Esophagus muscularis mucosa (tissue), 4 donors: ENCODE data around the gene NCKAP1. TPM values are rescaled to one million over a fixed set of nuclear protein-coding genes. Genes with fewer than 3 reads are reported as not detected.

ENCODE experiments used
- DNase-seq: peaks from one replicate; pipeline ENCODE4 v3.0.0-alpha.2; 2017; ENCODE audit errors: extremely low spot score
- H3K27ac ChIP-seq, 4 donors: fragments of 200-600 bp; sonication (generic); replicated peaks in 1 of 4; 1 replicate in 3 of 4; 2 replicates in 1 of 4; pipeline ENCODE4 v1.5.1; 2016 to 2019; ENCODE audit warnings: mild to moderate bottlenecking in 1 of 4
- H3K27me3 ChIP-seq, 4 donors: fragments of 200-600 bp; sonication (generic); one replicate each; pipeline versions ENCODE4 v1.5.1 to v1.6.0; 2016 to 2019
- H3K36me3 ChIP-seq, 4 donors: fragments of 200-600 bp; sonication (generic); one replicate each; pipeline ENCODE4 v1.5.1; 2016 to 2019
- H3K4me1 ChIP-seq, 4 donors: fragments of 200-600 bp; sonication (generic); one replicate each; pipeline ENCODE4 v1.5.1; 2016 to 2019
- H3K4me3 ChIP-seq, 4 donors: fragments of 200-600 bp; sonication (generic); 1 replicate in 2 of 4; 2 replicates in 2 of 4; pipeline ENCODE4 v1.5.1; 2016 to 2019; ENCODE audit warnings: mild to moderate bottlenecking in 4 of 4, moderate library complexity in 1 of 4
- H3K9me3 ChIP-seq, 4 donors: fragments of 200-600 bp; sonication (generic); 1 replicate in 3 of 4; 2 replicates in 1 of 4; pipeline ENCODE4 v1.5.1; 2016 to 2019
- CTCF ChIP-seq, 3 experiments: fragments of 200-600 bp in 2 of 3; fragments of 450-650 bp in 1 of 3; sonication (generic) in 2 of 3; IDR thresholded peaks; one replicate each; pipeline ENCODE4 v1.5.1; 2017 to 2019; ENCODE audit warnings: antibody characterized with exemption in 3 of 3, mild to moderate bottlenecking in 2 of 3, moderate library complexity in 1 of 3
- EP300 ChIP-seq: sonication (generic); formaldehyde crosslinking; IDR thresholded peaks from one replicate; pipeline ENCODE4 v1.6.1; 2017; ENCODE audit warnings: antibody characterized with exemption
- POLR2A ChIP-seq: fragments of 450-650 bp; IDR thresholded peaks from one replicate; pipeline ENCODE4 v1.6.1; 2017; ENCODE audit warnings: antibody characterized with exemption, moderate library complexity, mild to moderate bottlenecking, low read depth
- POLR2AphosphoS5 ChIP-seq, 2 donors: sonication (generic); formaldehyde crosslinking; IDR thresholded peaks; one replicate each; pipeline ENCODE4 v1.6.1; 2017; ENCODE audit warnings: antibody characterized with exemption in 2 of 2
- WGBS: methylation state at CpG from one replicate; pipeline ENCODE4 v1.1.5; 2018; 5-methylcytosine and 5-hydroxymethylcytosine counted together
- intact Hi-C: fragments of 100-400 bp; cut with DNase I; formaldehyde crosslinking; loops from one replicate; pipeline ENCODE4 v1.15.1; 2023
- total RNA-seq, 4 donors: library from RNA; depleted of rRNA; stranded (reverse); fragments of >200 nt; gene quantifications; one replicate each; pipeline versions ENCODE4 v1.1.0 to v1.2.1, GENCODE V29; 2016

The NCKAP1 gene
- total RNA-seq, 4 donors from 2014 or later = 210 to 288 (median 249) TPM

GRCh38 chr2:183040604-183041003 lies 2.3 kb upstream of the NCKAP1 start:
- WGBS = 100% methylated on average over 2 of the region's 2 CpGs
- intact Hi-C loops = no loop called here
- Histone ChIP-seq H3K4me1 (peaks cover 6 to 28% (median 22%) of the 10 kb centered on the region in 4 donors), H3K27ac (no peak overlapping the region), H3K36me3 (no peaks in the 10 kb centered on the region), H3K4me3 (no peak overlapping the region), H3K9me3 (no peaks in the 10 kb centered on the region), H3K27me3 (no peaks in the 10 kb centered on the region)
- TF ChIP-seq CTCF (IDR thresholded peaks at IDR 0.05) (no peak), EP300 (no peak), POLR2A (no peak), POLR2AphosphoS5 (IDR thresholded peaks at IDR 0.05) (no peak)
- DNase-seq = no peak

DNA sequence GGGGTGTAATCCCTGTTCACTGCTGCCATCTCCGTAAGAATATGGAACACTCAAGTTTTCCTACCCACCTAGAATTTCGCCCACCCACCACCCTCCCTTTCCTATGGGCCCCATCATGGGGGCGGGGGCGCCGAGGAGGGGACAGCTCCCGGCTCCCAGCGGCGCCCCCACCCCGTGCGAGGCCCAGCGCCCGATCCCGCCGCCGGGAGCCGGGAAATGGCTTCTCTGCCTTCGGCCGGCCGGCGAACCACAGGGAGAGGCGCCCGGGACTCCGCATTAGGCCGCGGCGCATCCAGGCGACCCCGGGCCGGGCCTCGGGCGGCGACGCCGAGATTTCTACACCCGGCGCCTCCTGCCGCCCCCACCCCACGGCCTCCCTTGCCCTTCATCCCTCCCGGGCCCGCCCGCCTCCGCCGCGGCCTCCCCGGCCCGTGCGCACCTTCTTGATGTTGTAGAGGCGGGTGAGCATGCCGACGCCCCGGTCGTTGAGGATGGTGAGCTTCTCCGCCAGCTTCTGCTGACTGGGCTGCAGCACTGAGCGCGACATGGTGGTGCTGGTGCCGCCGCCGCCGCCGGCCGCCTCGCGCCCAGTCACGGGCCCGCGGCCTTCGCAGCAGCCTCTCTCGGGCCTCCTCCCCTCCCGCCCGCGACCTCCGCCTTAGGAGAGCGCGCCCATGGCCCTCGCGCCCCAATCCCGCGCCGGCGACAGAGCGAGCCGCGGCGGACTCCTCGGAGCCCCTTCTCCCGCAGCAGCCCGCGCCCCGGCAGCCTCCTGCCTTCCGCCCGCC lies 510 bp downstream of the NCKAP1 start:
- 2% methylated on average over 15 of the region's 91 CpGs for WGBS
- H3K4me3 ChIP-seq = peak overlapping the region; percentile 87 to 95 (median 89)
- no peaks in the 10 kb centered on the region for H3K9me3 ChIP-seq
- TF ChIP-seq POLR2AphosphoS5 (IDR thresholded peaks at IDR 0.05) = no peak
- TF ChIP-seq POLR2A = no peak
- TF ChIP-seq EP300 = no peak
- TF ChIP-seq CTCF (IDR thresholded peaks at IDR 0.05) = no peak
- H3K27me3 ChIP-seq = no peaks in the 10 kb centered on the region
- no peaks in the 10 kb centered on the region for H3K36me3 ChIP-seq
- no peak for DNase-seq
- peaks cover 34 to 56% (median 50%) of the 10 kb centered on the region in 4 donors for H3K4me1 ChIP-seq
- H3K27ac ChIP-seq = peak overlapping the region; percentile 97 to 99 (median 98)
- intact Hi-C loops = loop anchor here (2.0 kb wide), 1 partner anchor 41 kb away; the partner anchor contains the start of gene DUSP19

DNA sequence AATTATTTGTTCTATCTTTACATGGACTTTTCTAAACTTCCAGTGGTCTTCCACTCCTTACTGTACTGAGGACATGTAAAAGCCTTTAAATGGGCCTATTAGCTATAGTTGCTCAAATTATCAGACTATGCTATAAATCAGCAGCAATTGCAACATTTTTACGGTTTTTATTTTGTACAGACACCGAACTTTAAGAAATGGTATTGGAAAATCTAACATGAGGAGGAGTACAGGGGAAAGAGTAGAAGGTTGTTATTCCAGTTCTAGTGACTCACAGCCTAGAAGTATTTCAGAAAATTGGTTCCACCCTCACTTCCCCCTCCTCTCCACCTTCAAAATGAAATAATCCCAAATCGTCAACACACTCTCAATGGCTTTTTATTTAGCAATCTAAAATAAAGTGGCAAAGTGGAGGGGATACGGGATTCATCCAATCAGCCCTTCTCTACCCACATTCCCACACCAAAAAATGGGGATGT lies 1.1 kb downstream of the NCKAP1 start:
- no peak for TF ChIP-seq POLR2AphosphoS5 (IDR thresholded peaks at IDR 0.05)
- TF ChIP-seq EP300 = no peak
- no peak for TF ChIP-seq CTCF (IDR thresholded peaks at IDR 0.05)
- TF ChIP-seq POLR2A = no peak
- Histone ChIP-seq H3K36me3 (no peaks in the 10 kb centered on the region), H3K4me3 (peak overlapping the region; percentile 87 to 95 (median 89)), H3K27ac (peak overlapping the region; percentile 97 to 99 (median 98)), H3K9me3 (no peaks in the 10 kb centered on the region), H3K4me1 (peaks cover 38 to 62% (median 57%) of the 10 kb centered on the region in 4 donors), H3K27me3 (no peaks in the 10 kb centered on the region)
- DNase-seq = no peak
- intact Hi-C loops = no loop called here
- WGBS = 3% methylated on average over 4 of the region's 4 CpGs

DNA sequence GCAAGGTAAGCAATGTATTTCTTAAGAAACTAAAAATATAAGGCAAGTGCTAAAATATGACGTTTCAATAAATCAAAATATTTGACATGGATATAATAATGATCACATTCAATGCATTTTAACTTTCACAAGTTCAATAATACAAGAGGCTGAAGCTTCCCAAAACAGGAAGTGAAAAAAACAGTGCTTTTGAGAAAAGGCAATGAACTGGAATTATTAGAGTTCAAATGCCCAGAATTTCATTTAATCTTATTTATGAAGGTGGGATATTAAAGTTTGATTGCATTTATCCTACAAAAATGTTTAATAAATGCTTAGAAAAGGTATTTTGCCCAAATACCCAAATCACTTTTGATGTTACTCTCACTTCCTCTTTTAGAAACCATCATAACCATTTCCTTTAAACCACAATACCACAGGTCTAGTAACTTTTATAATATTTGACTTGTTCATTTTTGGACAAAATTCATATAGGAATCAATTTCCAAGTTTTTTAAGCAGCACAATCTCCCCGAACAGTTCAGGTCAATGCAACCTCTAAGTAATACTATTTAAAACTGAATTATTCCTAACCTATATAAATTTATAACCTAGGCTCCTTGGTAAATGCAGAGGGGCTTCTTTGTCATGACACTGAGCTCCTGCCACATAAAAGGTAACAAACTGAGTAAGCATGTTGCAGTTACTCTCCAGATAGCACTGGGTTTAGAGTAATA lies 2.1 kb downstream of the NCKAP1 start:
- Histone ChIP-seq H3K36me3 (no peaks in the 10 kb centered on the region), H3K4me1 (peaks cover 48 to 72% (median 67%) of the 10 kb centered on the region in 4 donors), H3K27me3 (no peaks in the 10 kb centered on the region), H3K27ac (peak overlapping the region; percentile 97 to 99 (median 98)), H3K4me3 (peak overlapping the region; percentile 87 to 95 (median 89)), H3K9me3 (no peaks in the 10 kb centered on the region)
- no peak for TF ChIP-seq CTCF (IDR thresholded peaks at IDR 0.05)
- no peak for TF ChIP-seq POLR2AphosphoS5 (IDR thresholded peaks at IDR 0.05)
- no peak for TF ChIP-seq EP300
- TF ChIP-seq POLR2A = no peak
- 20% methylated on average over 2 of the region's 2 CpGs for WGBS
- no peak for DNase-seq
- intact Hi-C loops = no loop called here
